ENCODE measurements around the gene CLK3. TPM values are rescaled to one million over a fixed set of nuclear protein-coding genes. Genes with fewer than 3 reads are reported as not detected.

Gene CLK3
- total and polyA plus RNA-seq, 8 donors = 58.0 to 91.0 (median 80.3) TPM

DNA sequence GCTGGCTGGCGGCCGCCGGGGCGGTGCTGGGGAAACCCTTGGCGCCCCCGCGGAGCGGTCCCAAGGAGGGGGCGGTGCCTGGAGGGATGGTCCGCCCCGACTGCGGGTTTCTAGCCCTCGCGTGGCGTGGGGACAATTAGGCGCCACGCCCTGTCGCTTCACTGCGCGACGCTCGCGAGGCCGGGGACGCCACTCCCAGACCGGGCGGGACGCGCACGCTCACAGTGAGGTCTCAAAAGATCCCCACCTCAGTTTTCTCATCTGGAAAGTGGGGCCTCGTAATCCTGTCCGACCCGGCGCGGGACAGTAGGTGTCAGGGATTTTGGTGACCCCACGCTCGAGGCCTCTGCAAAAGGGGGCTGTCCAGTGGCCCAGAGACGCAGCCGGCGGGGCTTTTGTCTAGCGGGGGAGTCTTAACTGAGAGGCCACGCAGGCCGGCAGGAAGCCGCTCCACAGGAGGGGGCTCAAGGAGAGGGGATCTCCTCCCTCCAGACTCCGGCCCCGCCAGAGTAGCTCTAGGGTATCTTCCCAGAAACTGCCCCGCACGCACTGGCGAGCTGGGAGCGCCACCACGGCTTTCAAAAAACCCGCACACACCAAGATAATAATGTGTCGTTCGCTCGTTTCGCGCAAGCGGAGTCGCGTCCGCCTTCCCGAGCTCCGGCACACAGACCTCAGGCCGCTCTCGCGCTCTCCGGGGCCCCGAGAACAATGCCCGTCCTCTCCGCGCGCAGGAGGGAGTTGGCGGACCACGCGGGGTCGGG lies 710 bp upstream of the CLK3 start:
- peak; percentile 81 for ATAC-seq
- intact Hi-C loops (cut with DNase I) = loop anchor here in 1 of 2 donors (10.0 kb wide), 1 partner anchor 70 kb away; the partner anchor contains the start of gene ARID3B

DNA sequence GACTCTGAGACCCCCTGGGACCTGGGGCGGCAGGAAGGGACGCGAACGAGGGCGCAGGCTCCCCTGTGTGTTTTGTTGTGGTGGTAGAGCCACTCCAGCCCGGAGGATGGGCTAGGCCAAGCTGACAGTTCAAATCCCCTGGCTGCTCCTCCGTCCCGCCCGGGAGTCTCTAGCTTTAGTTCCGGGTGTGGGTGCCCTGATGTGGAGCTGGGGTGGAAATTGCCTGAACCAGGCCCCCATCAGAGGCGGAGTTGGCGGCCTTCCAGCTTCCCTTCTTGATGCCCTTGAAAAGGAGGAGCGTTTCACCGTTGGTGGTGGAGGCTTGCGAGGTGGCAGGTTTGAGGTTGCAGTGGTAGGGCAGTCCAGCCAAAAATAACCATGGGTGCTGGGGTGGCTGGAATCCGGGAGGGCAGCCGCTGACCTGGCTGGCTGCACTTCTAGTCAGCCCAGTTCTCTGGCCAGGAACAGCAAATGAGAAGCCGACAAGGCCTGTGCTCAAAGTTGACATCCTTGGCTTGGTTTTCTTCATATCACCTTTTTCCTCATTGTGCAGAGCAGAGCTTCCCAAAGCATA lies 817 bp downstream of the CLK3 start:
- Histone ChIP-seq H3K27me3 (no peaks in the 10 kb centered on the region), H3K27ac (peak overlapping the region; percentile 94 to 97), H3K4me1 (peaks cover 20 to 49% of the 10 kb centered on the region in 2 donors), H3K4me3 (peak overlapping the region; percentile 99 to 100), H3K9me3 (no peaks in the 10 kb centered on the region), H3K36me3 (peaks cover 0 to 27% of the 10 kb centered on the region in 2 donors)
- DNase-seq = peak; percentile 22 to 87 (median 70)
- TF ChIP-seq, protein P1, sequence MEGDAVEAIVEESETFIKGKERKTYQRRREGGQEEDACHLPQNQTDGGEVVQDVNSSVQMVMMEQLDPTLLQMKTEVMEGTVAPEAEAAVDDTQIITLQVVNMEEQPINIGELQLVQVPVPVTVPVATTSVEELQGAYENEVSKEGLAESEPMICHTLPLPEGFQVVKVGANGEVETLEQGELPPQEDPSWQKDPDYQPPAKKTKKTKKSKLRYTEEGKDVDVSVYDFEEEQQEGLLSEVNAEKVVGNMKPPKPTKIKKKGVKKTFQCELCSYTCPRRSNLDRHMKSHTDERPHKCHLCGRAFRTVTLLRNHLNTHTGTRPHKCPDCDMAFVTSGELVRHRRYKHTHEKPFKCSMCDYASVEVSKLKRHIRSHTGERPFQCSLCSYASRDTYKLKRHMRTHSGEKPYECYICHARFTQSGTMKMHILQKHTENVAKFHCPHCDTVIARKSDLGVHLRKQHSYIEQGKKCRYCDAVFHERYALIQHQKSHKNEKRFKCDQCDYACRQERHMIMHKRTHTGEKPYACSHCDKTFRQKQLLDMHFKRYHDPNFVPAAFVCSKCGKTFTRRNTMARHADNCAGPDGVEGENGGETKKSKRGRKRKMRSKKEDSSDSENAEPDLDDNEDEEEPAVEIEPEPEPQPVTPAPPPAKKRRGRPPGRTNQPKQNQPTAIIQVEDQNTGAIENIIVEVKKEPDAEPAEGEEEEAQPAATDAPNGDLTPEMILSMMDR (IDR thresholded peaks at IDR 0.05) = no peak
- intact Hi-C loops (cut with DNase I) = loop anchor here in 1 of 2 donors (10.0 kb wide), 1 partner anchor 72 kb away; the partner anchor contains the start of gene ARID3B
- ATAC-seq = peak; percentile 19

More for the DNA sequence above, 710 bp upstream of the CLK3 start:
- Histone ChIP-seq H3K36me3 (peaks cover 0 to 12% of the 10 kb centered on the region in 2 donors), H3K27ac (peak overlapping the region; percentile 94 to 97), H3K4me1 (peaks cover 20 to 37% of the 10 kb centered on the region in 2 donors), H3K4me3 (peak overlapping the region; percentile 99 to 100), H3K27me3 (no peaks in the 10 kb centered on the region), H3K9me3 (no peaks in the 10 kb centered on the region)
- DNase-seq = peak in 3 of 4 donors; percentile 88 to 96 (median 90)
- TF ChIP-seq, protein P1 (IDR thresholded peaks at IDR 0.05) = no peak

DNA sequence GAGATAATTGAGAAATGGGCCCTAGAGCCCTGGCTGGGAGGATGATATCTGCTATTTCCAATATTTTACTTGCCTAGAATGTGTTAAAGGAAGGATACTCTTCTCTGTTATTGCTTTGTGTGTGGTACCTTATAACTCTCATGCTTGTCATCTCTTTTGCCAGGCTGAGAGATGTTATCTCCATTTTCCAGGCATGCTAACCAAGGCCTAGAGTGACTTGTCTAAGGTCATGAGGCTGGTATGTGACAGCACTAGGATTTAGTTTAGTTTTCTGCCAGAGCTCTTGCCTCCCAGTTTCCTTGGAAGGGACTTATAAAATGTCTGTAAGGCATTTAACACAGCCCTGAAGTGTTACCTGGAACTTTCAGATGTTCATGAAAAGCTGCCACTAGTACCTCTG lies 1.4 kb downstream of the CLK3 start:
- intact Hi-C loops (cut with DNase I) = loop anchor here in 1 of 2 donors (10.0 kb wide), 1 partner anchor 72 kb away; the partner anchor contains the start of gene ARID3B
- ATAC-seq = no peak
- no peaks in the 10 kb centered on the region for H3K9me3 ChIP-seq
- H3K4me1 ChIP-seq = peaks cover 20 to 49% of the 10 kb centered on the region in 2 donors
- peak overlapping the region; percentile 99 to 100 for H3K4me3 ChIP-seq
- H3K27ac ChIP-seq = peak overlapping the region in 1 of 2 donors; percentile 94
- DNase-seq = no peak
- TF ChIP-seq, protein P1 (IDR thresholded peaks at IDR 0.05) = no peak
- no peaks in the 10 kb centered on the region for H3K27me3 ChIP-seq
- peaks cover 0 to 33% of the 10 kb centered on the region in 2 donors for H3K36me3 ChIP-seq

DNA sequence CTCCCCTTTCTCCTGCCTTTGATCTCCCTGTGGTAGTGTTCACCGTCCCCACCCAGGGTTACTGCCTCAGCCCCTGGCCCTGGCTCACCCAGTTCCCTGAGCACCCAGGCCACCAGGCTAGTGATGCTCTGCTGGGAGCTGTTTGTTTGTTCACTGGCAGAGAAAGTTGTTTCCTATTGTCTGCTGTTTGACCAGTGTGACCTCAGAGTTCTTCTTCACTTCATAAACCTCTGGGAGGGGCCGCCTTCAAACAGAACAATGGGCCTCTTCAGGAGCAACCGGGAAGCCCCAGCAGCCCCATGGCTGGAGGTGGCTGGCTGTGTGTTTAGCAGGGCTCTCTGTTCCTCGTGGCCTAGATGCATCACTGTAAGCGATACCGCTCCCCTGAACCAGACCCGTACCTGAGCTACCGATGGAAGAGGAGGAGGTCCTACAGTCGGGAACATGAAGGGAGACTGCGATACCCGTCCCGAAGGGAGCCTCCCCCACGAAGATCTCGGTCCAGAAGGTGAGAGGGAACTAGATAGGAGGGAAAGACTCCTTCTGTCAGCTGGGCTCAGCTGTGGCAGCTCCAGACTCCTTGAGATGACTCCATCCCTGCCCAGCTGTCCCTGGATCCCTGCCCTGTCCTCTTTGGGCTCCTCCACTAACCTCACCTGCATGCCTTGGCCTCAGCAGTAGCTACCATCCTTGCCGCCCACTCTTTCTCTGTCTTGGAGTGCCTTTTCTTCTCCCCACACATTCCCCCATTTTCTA lies 3.4 kb downstream of the CLK3 start:
- peaks cover 8 to 53% of the 10 kb centered on the region in 2 donors for H3K36me3 ChIP-seq
- intact Hi-C loops (cut with DNase I) = loop anchor here in 1 of 2 donors (10.0 kb wide), 1 partner anchor 74 kb away; the partner anchor contains the start of gene ARID3B
- TF ChIP-seq, protein P1 (IDR thresholded peaks at IDR 0.05) = no peak
- H3K9me3 ChIP-seq = no peaks in the 10 kb centered on the region
- ATAC-seq (no peak), DNase-seq (no peak)
- no peak overlapping the region for H3K4me3 ChIP-seq
- H3K27me3 ChIP-seq = no peaks in the 10 kb centered on the region
- peaks cover 20 to 58% of the 10 kb centered on the region in 2 donors for H3K4me1 ChIP-seq
- H3K27ac ChIP-seq = no peak overlapping the region

All from left lung (tissue), 10 donors.